IMR-90 (cell line): ENCODE data around the gene NELL2. TPM values are rescaled to one million over a fixed set of nuclear protein-coding genes. Genes with fewer than 3 reads are reported as not detected.

Experiments
- ATAC-seq: fragments of 200-7000 bp; cut with Tn5 transposase; 2 replicates; pipeline ENCODE4 v1.9.1; 2020; ENCODE audit warnings: low read depth, mild to moderate bottlenecking, moderate library complexity
- BruUV-seq: library from RNA; stranded (reverse); fragments of 400-500 nt; replicated peaks from 2 replicates; lab custom pipeline; 2021; lab: Mats Ljungman, UMichigan
- CTCF ChIA-PET: fragments of 300-600 bp; formaldehyde crosslinking; extraction: SDS; loops from one replicate; lab custom pipeline; 2021; ENCODE audit warnings: antibody characterized with exemption; lab: Yijun Ruan, JAX
- POLR2A ChIA-PET: fragments of 300-600 bp; sonication (Branson Sonifier 250); formaldehyde crosslinking; loops from one replicate; lab custom pipeline; 2022; ENCODE audit warnings: antibody characterized with exemption; ENCODE audit not compliant: unreplicated experiment; lab: Charles Lee
- DNase-seq: peaks from one replicate; pipeline ENCODE4 v3.0.0; 2013
- H2AFZ ChIP-seq: replicated peaks from 2 replicates; pipeline ENCODE3; 2013; ENCODE audit warnings: low read length, mild to moderate bottlenecking; ENCODE audit not compliant: poor library complexity
- H2AK5ac ChIP-seq: 2 replicates; pipeline ENCODE4 v1.6.1; 2013; ENCODE audit warnings: low read depth, low read length, inconsistent platforms
- H2AK9ac ChIP-seq: replicated peaks from 2 replicates; pipeline ENCODE3; 2013; ENCODE audit warnings: mild to moderate bottlenecking, low read depth, low read length, moderate library complexity; ENCODE audit not compliant: poor library complexity
- H2BK120ac ChIP-seq: 2 replicates; pipeline ENCODE4 v1.6.1; 2013; ENCODE audit warnings: low read depth, low read length, inconsistent platforms
- H2BK15ac ChIP-seq: 3 replicates; pipeline ENCODE4 v1.6.1; 2013; ENCODE audit warnings: low read depth, low read length, inconsistent platforms
- H2BK20ac ChIP-seq: 2 replicates; pipeline ENCODE4 v1.6.1; 2013; ENCODE audit warnings: low read depth, mild to moderate bottlenecking, inconsistent platforms, low read length, moderate library complexity
- H2BK5ac ChIP-seq: 2 replicates; pipeline ENCODE4 v1.6.1; 2013; ENCODE audit warnings: mild to moderate bottlenecking, low read depth, low read length, inconsistent platforms; ENCODE audit not compliant: poor library complexity, severe bottlenecking
- H3K14ac ChIP-seq: replicated peaks from 2 replicates; pipeline ENCODE4 v1.6.1; 2013; ENCODE audit warnings: low read depth, low read length, inconsistent platforms
- H3K18ac ChIP-seq: 2 replicates; pipeline ENCODE4 v1.6.1; 2013; ENCODE audit warnings: low read depth, low read length, control low read depth
- H3K23ac ChIP-seq: 2 replicates; pipeline ENCODE4 v1.6.1; 2013; ENCODE audit warnings: low read depth, low read length, inconsistent platforms
- H3K27ac ChIP-seq: 2 replicates; pipeline ENCODE4 v1.5.1; 2013; ENCODE audit warnings: mild to moderate bottlenecking, control low read depth, low read length; ENCODE audit not compliant: insufficient read depth
- H3K27me3 ChIP-seq: 2 replicates; pipeline ENCODE4 v1.6.1; 2013; ENCODE audit warnings: low read length; ENCODE audit not compliant: control insufficient read depth, insufficient read depth
- H3K36me3 ChIP-seq: 2 replicates; pipeline ENCODE4 v1.6.1; 2013; ENCODE audit warnings: low read length, mixed read lengths; ENCODE audit not compliant: control insufficient read depth, insufficient read depth
- H3K4ac ChIP-seq: 2 replicates; pipeline ENCODE4 v1.6.1; 2013; ENCODE audit warnings: low read depth, low read length, inconsistent platforms
- H3K4me1 ChIP-seq: 2 replicates; pipeline ENCODE4 v1.6.1; 2013; ENCODE audit warnings: low read length, mixed read lengths; ENCODE audit not compliant: control insufficient read depth, insufficient read depth
- H3K4me2 ChIP-seq: 2 replicates; pipeline ENCODE4 v1.6.1; 2013; ENCODE audit warnings: low read depth, mild to moderate bottlenecking, control low read depth, low read length, moderate library complexity
- H3K4me3 ChIP-seq: 2 replicates; pipeline ENCODE4 v1.5.1; 2013; ENCODE audit warnings: low read depth, mild to moderate bottlenecking, control low read depth, low read length, moderate library complexity; ENCODE audit not compliant: insufficient read depth
- H3K56ac ChIP-seq: 2 replicates; pipeline ENCODE4 v1.6.1; 2013; ENCODE audit warnings: low read length, inconsistent platforms; ENCODE audit not compliant: insufficient read depth; ENCODE audit errors: extremely low read depth
- H3K79me1 ChIP-seq, 2 experiments: 2 replicates each; pipeline ENCODE4 v1.6.1; 2013; ENCODE audit warnings: low read length in 2 of 2, inconsistent platforms in 1 of 2, low read depth in 1 of 2
- H3K9ac ChIP-seq: 2 replicates; pipeline ENCODE4 v1.6.1; 2013; ENCODE audit warnings: low read depth, low read length, control low read depth
- H3K9me1 ChIP-seq: 2 replicates; pipeline ENCODE4 v1.6.1; 2013; ENCODE audit warnings: low read length, inconsistent platforms; ENCODE audit not compliant: insufficient read depth
- H3K9me3 ChIP-seq: 2 replicates; pipeline ENCODE4 v1.6.1; 2013; ENCODE audit warnings: low read length; ENCODE audit not compliant: control insufficient read depth, insufficient read depth
- H4K20me1 ChIP-seq: 2 replicates; pipeline ENCODE4 v1.6.1; 2013; ENCODE audit warnings: low read length, inconsistent platforms; ENCODE audit not compliant: insufficient read depth
- H4K5ac ChIP-seq: 2 replicates; pipeline ENCODE4 v1.6.1; 2013; ENCODE audit warnings: mild to moderate bottlenecking, low read depth, low read length, control low read depth
- H4K8ac ChIP-seq, 2 experiments: 2 replicates each; pipeline ENCODE4 v1.6.1; 2013; ENCODE audit warnings: low read depth in 2 of 2, low read length in 2 of 2, control low read depth in 1 of 2, inconsistent platforms in 1 of 2
- H4K91ac ChIP-seq: 2 replicates; pipeline ENCODE4 v1.6.1; 2013; ENCODE audit warnings: low read depth, low read length, inconsistent platforms; ENCODE audit not compliant: insufficient read depth
- BHLHE40 ChIP-seq: fragments of 150-350 bp; IDR thresholded peaks from 2 replicates; pipeline ENCODE4 v1.6.1; 2016; ENCODE audit warnings: mild to moderate bottlenecking, low read depth, low read length
- CEBPB ChIP-seq: IDR thresholded peaks from 2 replicates; pipeline ENCODE4 v1.6.1; 2012; ENCODE audit warnings: low read depth, low read length, improper control_type of control experiment
- CTCF ChIP-seq: conservative IDR thresholded peaks from 2 replicates; pipeline ENCODE4 v1.5.1; 2012; ENCODE audit warnings: mild to moderate bottlenecking, low read depth, low read length, improper control_type of control experiment
- FOS ChIP-seq: fragments of 150-350 bp; IDR thresholded peaks from 2 replicates; pipeline ENCODE4 v1.6.1; 2016; ENCODE audit warnings: low read depth, low read length
- MXI1 ChIP-seq: IDR thresholded peaks from 2 replicates; pipeline ENCODE4 v1.6.1; 2012; ENCODE audit warnings: low read depth, mild to moderate bottlenecking, low read length, moderate library complexity, borderline replicate concordance
- POLR2A ChIP-seq: IDR thresholded peaks from 2 replicates; pipeline ENCODE4 v1.6.1; 2012; ENCODE audit warnings: mild to moderate bottlenecking, low read depth, low read length
- WGBS, 2 experiments: methylation state at CpG; one replicate each; pipeline versions ENCODE4 v1.1.5 to v1.1.7; 2013; ENCODE audit warnings: missing lambda C conversion rate in 2 of 2; ENCODE audit not compliant: insufficient read length in 1 of 2; ENCODE audit errors: extremely low coverage in 2 of 2; 5-methylcytosine and 5-hydroxymethylcytosine counted together
- dilution Hi-C: fragments of 300-500 bp; cut with HindIII; formaldehyde crosslinking; loops from one replicate; pipeline ENCODE4 v1.14.3; 2018; ENCODE audit warnings: low sequenced_read_pairs; ENCODE audit not compliant: unreplicated experiment
- in situ Hi-C: fragments of 300-500 bp; cut with MboI; formaldehyde crosslinking; loops from 3 replicates; pipeline ENCODE4 v1.14.3; 2019; ENCODE audit warnings: low sequenced_read_pairs, inconsistent platforms, mixed read lengths
- intact Hi-C: fragments of 100-400 bp; cut with micrococcal nuclease; formaldehyde crosslinking; loops from 2 replicates; pipeline ENCODE4 v1.10.0; 2022
- polyA plus RNA-seq, 3 experiments: library from polyadenylated mRNA; depleted of rRNA; stranded (reverse); fragments of >200 nt; gene quantifications; 2 replicates each; pipeline ENCODE4 v1.2.3, GENCODE V29; 2012; ENCODE audit warnings: low replicate concordance in 1 of 3
- total RNA-seq: library from RNA; depleted of rRNA; stranded (reverse); fragments of >200 nt; gene quantifications from 2 replicates; pipeline ENCODE4 v1.2.3, GENCODE V29; 2012

The NELL2 gene
- total and polyA plus RNA-seq, 2 of the 4 experiments (the other 2 are of a cell fraction): 0.18 to 0.26 TPM

DNA sequence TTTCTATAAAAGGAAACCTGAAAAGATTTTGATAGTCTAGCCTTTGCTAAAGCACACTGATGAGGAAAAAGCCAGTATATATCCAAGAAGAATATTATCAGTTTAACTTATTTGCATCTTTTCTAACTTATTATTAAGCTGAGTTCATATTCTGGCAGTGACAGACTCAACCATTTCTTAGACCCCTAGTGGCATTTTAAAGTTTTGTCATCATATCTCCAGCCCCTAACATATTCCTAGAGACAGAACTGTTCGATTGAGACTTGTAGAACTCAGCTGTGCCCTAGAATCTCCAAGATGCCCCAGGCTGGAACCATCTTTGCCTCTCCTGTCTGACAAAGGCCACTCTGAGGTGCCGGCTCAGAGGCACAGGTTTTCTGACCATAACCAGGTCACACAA, 365.6 kb downstream of the NELL2 start:
- Histone ChIP-seq H3K18ac (no peak overlapping the region), H3K4me1 (no peaks in the 10 kb centered on the region), H3K56ac (no peak overlapping the region), H3K9ac (no peak overlapping the region), H4K20me1 (no peaks in the 10 kb centered on the region), H2BK120ac (no peak overlapping the region), H3K27me3 (no peaks in the 10 kb centered on the region), H2AK9ac (no peak overlapping the region), H4K5ac (no peak overlapping the region), H4K8ac (no peak overlapping the region), H2BK15ac (no peak overlapping the region), H3K23ac (no peak overlapping the region), H3K9me3 (no peaks in the 10 kb centered on the region), H3K36me3 (no peaks in the 10 kb centered on the region), H3K9me1 (no peaks in the 10 kb centered on the region), H3K4me2 (no peak overlapping the region), H3K79me1 (no peaks in the 10 kb centered on the region), H3K14ac (no peak overlapping the region), H2AFZ (no peak overlapping the region), H3K4ac (no peak overlapping the region), H2AK5ac (no peak overlapping the region), H3K27ac (no peak overlapping the region), H4K91ac (no peak overlapping the region), H3K4me3 (no peak overlapping the region), H2BK20ac (no peak overlapping the region), H2BK5ac (no peak overlapping the region)
- BruUV-seq: no TSS peak
- dilution Hi-C loops (no loop called here), intact Hi-C loops (no loop called here), in situ Hi-C loops (no loop called here)
- DNase-seq (no peak), ATAC-seq (no peak)
- ChIA-PET POLR2A (no interaction called here), CTCF (interaction anchor here (0.5 kb wide), 1 partner anchor 261 kb away, joined by 7 read pairs; no protein-coding TSS in a partner anchor)
- 0% methylated on average over 1 of the region's 2 CpGs; no CpG with 5 or more reads in 1 of the 2 experiments for WGBS, 2 experiments
- TF ChIP-seq POLR2A (no peak), BHLHE40 (no peak), CTCF (no peak), MXI1 (no peak), CEBPB (no peak), FOS (no peak)
